OCI-LY7 (cell line): ENCODE results near the gene CACNA1I. TPM values are rescaled to one million over a fixed set of nuclear protein-coding genes. Genes with fewer than 3 reads are reported as not detected.

Experiments
- BruUV-seq: library from RNA; stranded (reverse); fragments of 400-500 nt; replicated peaks from 2 replicates; lab custom pipeline; 2021; lab: Mats Ljungman, UMichigan
- CTCF ChIA-PET: fragments of 300-600 bp; sonication (Branson Sonifier 250); formaldehyde crosslinking; loops from one replicate; lab custom pipeline; 2022; ENCODE audit warnings: antibody characterized with exemption; ENCODE audit not compliant: unreplicated experiment; lab: Charles Lee
- POLR2A ChIA-PET: fragments of 300-600 bp; sonication (Branson Sonifier 250); formaldehyde crosslinking; loops from one replicate; lab custom pipeline; 2022; ENCODE audit warnings: antibody characterized with exemption; lab: Charles Lee
- DNase-seq: peaks from one replicate; pipeline ENCODE4 v3.0.0-alpha.2; 2015; ENCODE audit warnings: low spot score
- H2AFZ ChIP-seq: fragments of 200-600 bp; sonication (generic), shearing (Covaris generic); 2 replicates; pipeline ENCODE4 v1.6.1; 2014; ENCODE audit warnings: mild to moderate bottlenecking, antibody characterized with exemption, low read length, moderate library complexity
- H3K27ac ChIP-seq: fragments of 200-600 bp; sonication (generic); 2 replicates; pipeline ENCODE4 v1.5.1; 2014; ENCODE audit warnings: mixed run types, low read depth, mild to moderate bottlenecking, moderate library complexity, low read length, inconsistent platforms; ENCODE audit not compliant: poor library complexity, severe bottlenecking
- H3K36me3 ChIP-seq: fragments of 200-600 bp; sonication (generic); 2 replicates; pipeline ENCODE4 v1.6.1; 2014; ENCODE audit warnings: mild to moderate bottlenecking, antibody characterized with exemption, low read length, moderate library complexity, mixed read lengths; ENCODE audit not compliant: insufficient read depth
- H3K4me1 ChIP-seq: fragments of 200-600 bp; sonication (generic); 2 replicates; pipeline ENCODE4 v1.5.1; 2014; ENCODE audit warnings: mild to moderate bottlenecking, low read length; ENCODE audit not compliant: insufficient read depth, poor library complexity, severe bottlenecking
- H3K4me2 ChIP-seq: fragments of 200-600 bp; sonication (generic); 2 replicates; pipeline ENCODE4 v1.6.1; 2014; ENCODE audit warnings: mild to moderate bottlenecking, low read length
- H3K4me3 ChIP-seq: fragments of 200-600 bp; sonication (generic); 2 replicates; pipeline ENCODE4 v1.5.1; 2014; ENCODE audit warnings: mild to moderate bottlenecking, low read depth, low read length; ENCODE audit not compliant: poor library complexity, severe bottlenecking
- H3K79me2 ChIP-seq: fragments of 200-600 bp; sonication (generic); 2 replicates; pipeline ENCODE4 v1.6.1; 2016; ENCODE audit warnings: low read depth, mild to moderate bottlenecking, low read length, moderate library complexity, mixed read lengths; ENCODE audit not compliant: insufficient read depth
- H3K9me2 ChIP-seq: fragments of 200-600 bp; sonication (generic); 2 replicates; pipeline ENCODE4 v1.6.1; 2016; ENCODE audit warnings: mild to moderate bottlenecking, low read length, mixed read lengths; ENCODE audit not compliant: insufficient read depth
- H3K9me3 ChIP-seq: fragments of 200-600 bp; sonication (generic); 2 replicates; pipeline ENCODE4 v1.6.1; 2014; ENCODE audit warnings: mild to moderate bottlenecking, mixed run types, low read length, mixed read lengths
- H4K20me1 ChIP-seq: fragments of 200-600 bp; sonication (generic); 2 replicates; pipeline ENCODE4 v1.6.1; 2014; ENCODE audit warnings: mild to moderate bottlenecking, antibody characterized with exemption, low read length, moderate library complexity, mixed read lengths; ENCODE audit not compliant: insufficient read depth
- CTCF ChIP-seq: fragments of 200-600 bp; sonication (generic); conservative IDR thresholded peaks from 2 replicates; pipeline ENCODE4 v1.5.1; 2014; ENCODE audit warnings: mild to moderate bottlenecking, antibody characterized with exemption, low read length, moderate library complexity, mixed read lengths
- EZH2phosphoT487 ChIP-seq: fragments of 200-600 bp; sonication (generic); IDR thresholded peaks from 2 replicates; pipeline ENCODE4 v1.6.1; 2018; ENCODE audit warnings: low read depth, borderline replicate concordance, mild to moderate bottlenecking, mixed run types, antibody characterized with exemption, low read length, moderate library complexity, mixed read lengths
- intact Hi-C: fragments of 100-400 bp; cut with micrococcal nuclease; formaldehyde crosslinking; loops from one replicate; pipeline ENCODE4 v1.10.0; 2022; ENCODE audit not compliant: unreplicated experiment
- total RNA-seq, 2 experiments: library from RNA; depleted of rRNA in 1 of 2; stranded (reverse); fragments of >200 nt in 1 of 2; shearing (Covaris generic) in 1 of 2; gene quantifications; 2 replicates each; pipeline ENCODE4 v1.2.3, GENCODE V29; 2014 to 2022

The CACNA1I gene
- total RNA-seq, 2 experiments from 2014 or later = 0.03 TPM; not detected in 1

- Histone ChIP-seq H2AFZ (no peak overlapping the region), H4K20me1 (no peaks in the 10 kb centered on the region), H3K27ac (no peak overlapping the region), H3K9me3 (no peaks in the 10 kb centered on the region), H3K4me3 (no peak overlapping the region), H3K9me2 (no peaks in the 10 kb centered on the region), H3K79me2 (no peaks in the 10 kb centered on the region), H3K36me3 (no peaks in the 10 kb centered on the region), H3K4me2 (no peak overlapping the region), H3K4me1 (no peaks in the 10 kb centered on the region)
- BruUV-seq = no TSS peak
- intact Hi-C loops = no loop called here
- CTCF ChIA-PET = no interaction called here
- no peak for DNase-seq
- POLR2A ChIA-PET = no interaction called here
- TF ChIP-seq CTCF (no peak), EZH2phosphoT487 (no peak)
These were observed 112.4 kb downstream of the CACNA1I start for GRCh38 chr22:39682994-39683393.

- TF ChIP-seq CTCF = no peak
- no peak for TF ChIP-seq EZH2phosphoT487
- BruUV-seq = no TSS peak
- CTCF ChIA-PET = no interaction called here
- H3K4me3 ChIP-seq = no peak overlapping the region
- H4K20me1 ChIP-seq = no peaks in the 10 kb centered on the region
- H3K4me2 ChIP-seq = no peak overlapping the region
- H3K9me2 ChIP-seq = no peaks in the 10 kb centered on the region
- H3K4me1 ChIP-seq = no peaks in the 10 kb centered on the region
- DNase-seq = no peak
- POLR2A ChIA-PET = no interaction called here
- no peak overlapping the region for H3K27ac ChIP-seq
- intact Hi-C loops = no loop called here
- H3K79me2 ChIP-seq = no peaks in the 10 kb centered on the region
- H3K36me3 ChIP-seq = no peaks in the 10 kb centered on the region
- no peak overlapping the region for H2AFZ ChIP-seq
- H3K9me3 ChIP-seq = no peaks in the 10 kb centered on the region
These were observed 113.1 kb downstream of the CACNA1I start for GRCh38 chr22:39683639-39684038.

- Histone ChIP-seq H2AFZ (no peak overlapping the region), H3K9me3 (no peaks in the 10 kb centered on the region), H3K79me2 (no peaks in the 10 kb centered on the region), H3K9me2 (no peaks in the 10 kb centered on the region), H3K27ac (no peak overlapping the region), H3K36me3 (no peaks in the 10 kb centered on the region), H3K4me2 (no peak overlapping the region), H3K4me1 (no peaks in the 10 kb centered on the region), H3K4me3 (no peak overlapping the region), H4K20me1 (no peaks in the 10 kb centered on the region)
- no peak for TF ChIP-seq CTCF
- TF ChIP-seq EZH2phosphoT487 = no peak
- CTCF ChIA-PET = no interaction called here
- intact Hi-C loops = no loop called here
- no TSS peak for BruUV-seq
- POLR2A ChIA-PET = no interaction called here
- DNase-seq = no peak
These were observed 114.2 kb downstream of the CACNA1I start for GRCh38 chr22:39684702-39685281.
